Right cardiac atrium (tissue), 5 donors: ENCODE results near the gene S100A9. TPM values are rescaled to one million over a fixed set of nuclear protein-coding genes. Genes with fewer than 3 reads are reported as not detected.
"Not testable (repeated sequence)": the region's sequence is repeated elsewhere in the genome, so short reads cannot be mapped to it uniquely, and the experiment has no call there.

Experiments
- ATAC-seq, 2 donors: fragments of 200-7000 bp; cut with Tn5 transposase; one replicate each; pipeline versions ENCODE4 v1.8.0 to v1.9.1; 2020; ENCODE audit warnings: moderate library complexity in 2 of 2, mild to moderate bottlenecking in 1 of 2
- DNase-seq, 3 donors: peaks; one replicate each; pipeline ENCODE4 v3.0.0-alpha.2; 2020
- H3K27ac ChIP-seq: one replicate; pipeline ENCODE4 v1.5.1; 2013; ENCODE audit warnings: mild to moderate bottlenecking, low read length, control low read depth, moderate library complexity
- H3K27me3 ChIP-seq: one replicate; pipeline ENCODE4 v1.6.1; 2013; ENCODE audit not compliant: control insufficient read depth, insufficient read depth
- H3K4me1 ChIP-seq: one replicate; pipeline ENCODE4 v1.6.1; 2013; ENCODE audit warnings: low read length; ENCODE audit not compliant: control insufficient read depth, insufficient read depth
- H3K4me3 ChIP-seq: one replicate; pipeline ENCODE4 v1.5.1; 2013; ENCODE audit warnings: low read length, control low read depth
- H3K9me3 ChIP-seq: one replicate; pipeline ENCODE4 v1.6.1; 2013; ENCODE audit warnings: low read length; ENCODE audit not compliant: control insufficient read depth
- WGBS: extraction: QIAGEN DNeasy Blood & Tissue Kit; methylation state at CpG from one replicate; pipeline ENCODE4 v1.1.7; 2013; 5-methylcytosine and 5-hydroxymethylcytosine counted together
- intact Hi-C, 4 donors: fragments of 100-400 bp; cut with DNase I; formaldehyde crosslinking; loops; one replicate each; pipeline versions ENCODE4 v1.11.0 to v1.14.0; 2022 to 2023
- polyA plus RNA-seq: library from polyadenylated mRNA; stranded (reverse); fragments of 200-250 nt; gene quantifications from one replicate; pipeline ENCODE4 v1.2.3, GENCODE V29; 2013
- total RNA-seq, 4 donors: library from RNA; stranded (reverse); fragmentation: NEBNext Ultra II Directional; extraction: Animal tissue kit (Norgen Biotek cat#: 25700); gene quantifications; one replicate each; pipeline ENCODE4 v1.2.1, GENCODE V29; 2021
- donor health status: healthy with polysubstance abuse.
- donor health status: DM: no; HTN: yes; CAD: no.
- donor health status: DM: no; HTN: no; CAD: no.
- donor health status: DM: no; HTN: yes; CAD: no; lungs with severe emphysema.
- donor health status: DM: yes; HTN: yes; CAD: no.

S100A9 gene
- total and polyA plus RNA-seq, 5 donors: 48.6 to 167 (median 131) TPM

DNA sequence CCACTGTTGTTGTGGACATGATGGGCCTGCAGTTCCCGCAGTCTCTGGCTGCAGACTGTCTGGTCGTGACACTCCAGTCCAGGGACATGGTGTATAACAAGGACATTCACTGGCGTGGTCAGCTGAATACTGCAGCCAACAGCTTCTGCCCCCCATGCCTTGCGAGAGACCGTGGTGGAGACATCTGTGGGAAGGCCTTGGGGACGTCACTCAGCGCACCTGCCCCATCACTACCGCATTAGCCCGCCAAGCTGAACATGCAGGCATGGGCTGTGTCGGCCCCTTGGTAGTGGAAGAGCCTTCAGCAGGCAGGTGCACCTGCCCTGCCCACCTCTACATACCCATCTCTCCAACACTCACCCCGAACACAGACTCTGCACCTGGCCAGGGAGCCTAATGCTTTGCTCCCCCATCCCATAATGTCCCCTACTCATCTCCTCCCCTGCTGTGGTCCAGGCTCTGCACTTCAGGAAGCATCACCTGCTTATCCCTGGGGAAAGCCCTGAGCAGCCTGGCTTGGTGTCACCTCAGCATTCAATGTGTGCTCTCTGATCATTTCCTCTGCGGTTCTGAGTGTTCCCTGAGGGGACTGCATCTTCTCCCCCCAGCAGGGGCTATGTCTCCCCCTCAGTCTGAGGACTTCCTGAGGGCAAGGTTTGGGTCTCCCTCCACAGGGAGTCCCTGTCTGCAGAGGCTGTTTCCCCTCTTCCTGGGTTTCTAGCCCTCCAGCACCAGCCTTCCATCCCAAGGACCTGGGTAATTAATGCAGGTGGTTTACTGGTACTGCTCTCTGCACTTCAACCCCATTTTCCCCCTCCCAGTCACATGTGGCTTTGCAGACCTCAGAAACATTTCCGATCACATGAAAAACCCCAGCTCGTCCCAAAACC lies 12.2 kb upstream of the S100A9 start:
- no peaks in the 10 kb centered on the region for H3K27me3 ChIP-seq
- intact Hi-C loops: no loop called here
- no peaks in the 10 kb centered on the region for H3K9me3 ChIP-seq
- H3K4me3 ChIP-seq: no peak overlapping the region
- H3K4me1 ChIP-seq: peaks cover 2% of the 10 kb centered on the region
- H3K27ac ChIP-seq: no peak overlapping the region
- WGBS: 86% methylated on average over 14 of the region's 14 CpGs
- ATAC-seq (no peak), DNase-seq (no peak)

DNA sequence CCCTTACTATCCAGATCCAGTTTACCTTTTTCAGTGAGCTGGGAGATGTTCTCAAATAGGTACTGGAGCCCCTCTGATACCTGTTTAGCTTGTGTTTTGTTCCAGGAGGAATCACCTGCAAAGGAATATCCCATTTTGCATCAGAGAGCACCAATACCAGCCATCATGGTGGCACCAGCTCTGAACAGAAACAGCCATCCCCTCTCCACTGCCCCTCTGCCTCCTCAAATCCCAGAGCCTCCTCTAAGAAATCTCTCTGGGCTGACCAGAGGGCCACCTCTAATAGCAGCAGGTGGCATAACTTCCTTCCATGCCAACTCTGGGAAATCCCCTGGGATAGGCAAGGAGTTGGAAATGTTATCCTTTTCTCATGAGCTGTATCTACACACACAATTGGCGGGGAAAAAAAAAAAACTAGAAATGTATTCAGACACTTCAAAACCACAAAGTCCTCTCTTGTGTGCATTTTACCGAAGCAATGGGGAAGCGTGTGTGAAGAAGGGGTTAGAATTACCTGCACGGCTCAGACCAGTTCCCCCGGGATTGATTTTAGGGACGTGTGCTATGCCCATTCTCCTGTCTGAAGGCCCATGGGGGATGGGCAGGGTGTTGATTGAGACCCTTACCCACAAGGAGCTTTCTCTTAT lies 11.5 kb upstream of the S100A9 start:
- no peak overlapping the region for H3K27ac ChIP-seq
- intact Hi-C loops: no loop called here
- no peak overlapping the region for H3K4me3 ChIP-seq
- no peaks in the 10 kb centered on the region for H3K27me3 ChIP-seq
- WGBS: 73% methylated on average over 6 of the region's 6 CpGs
- DNase-seq (no peak), ATAC-seq (no peak)
- no peaks in the 10 kb centered on the region for H3K9me3 ChIP-seq
- H3K4me1 ChIP-seq: peaks cover 2% of the 10 kb centered on the region

DNA sequence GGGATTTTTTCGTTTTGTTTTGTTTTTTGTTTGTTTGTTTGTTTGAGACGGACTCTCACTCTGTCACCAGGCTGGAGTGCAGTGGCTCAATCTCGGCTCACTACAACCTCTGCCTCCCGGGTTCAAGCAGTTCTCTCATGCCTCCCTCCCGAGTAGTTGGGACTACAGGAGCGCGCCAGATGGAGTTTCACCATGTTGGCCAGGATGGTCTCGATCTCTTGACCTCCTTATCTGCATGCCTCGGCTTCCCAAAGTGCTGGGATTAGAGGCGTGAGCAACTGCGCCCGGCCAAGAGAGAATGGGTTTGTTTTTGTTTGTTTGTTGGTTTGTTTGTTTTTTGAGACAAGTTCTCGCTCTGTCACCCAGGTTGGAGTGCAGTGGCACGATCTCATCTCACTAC lies 10.6 kb upstream of the S100A9 start:
- intact Hi-C loops: not testable (repeated sequence)

DNA sequence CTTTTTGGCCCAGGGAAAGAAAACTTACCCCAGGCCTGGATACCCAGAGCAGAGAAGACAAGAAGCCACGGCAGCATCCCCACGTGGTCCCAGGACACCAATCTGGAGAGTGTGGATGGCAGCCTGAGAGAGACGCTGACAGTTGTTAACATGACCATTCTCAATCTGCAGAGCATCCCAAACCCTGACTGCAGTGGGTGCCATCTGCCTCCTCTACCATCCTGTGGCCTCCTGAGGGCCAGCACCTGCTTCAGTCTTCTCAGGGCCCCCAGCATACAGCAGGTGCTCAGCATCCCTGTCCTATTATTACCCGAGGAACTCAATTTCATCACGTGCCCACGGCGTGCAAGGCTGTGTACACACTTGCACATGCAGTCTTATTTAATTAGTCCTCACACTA lies 9.8 kb upstream of the S100A9 start:
- WGBS: 70% methylated on average over 7 of the region's 7 CpGs
- no peaks in the 10 kb centered on the region for H3K9me3 ChIP-seq

More for the DNA sequence above, 10.6 kb upstream of the S100A9 start:
- not testable (repeated sequence) for H3K4me3 ChIP-seq, H3K27me3 ChIP-seq, H3K9me3 ChIP-seq, DNase-seq, ATAC-seq, H3K27ac ChIP-seq, H3K4me1 ChIP-seq
- 62% methylated on average over 14 of the region's 14 CpGs for WGBS

DNA sequence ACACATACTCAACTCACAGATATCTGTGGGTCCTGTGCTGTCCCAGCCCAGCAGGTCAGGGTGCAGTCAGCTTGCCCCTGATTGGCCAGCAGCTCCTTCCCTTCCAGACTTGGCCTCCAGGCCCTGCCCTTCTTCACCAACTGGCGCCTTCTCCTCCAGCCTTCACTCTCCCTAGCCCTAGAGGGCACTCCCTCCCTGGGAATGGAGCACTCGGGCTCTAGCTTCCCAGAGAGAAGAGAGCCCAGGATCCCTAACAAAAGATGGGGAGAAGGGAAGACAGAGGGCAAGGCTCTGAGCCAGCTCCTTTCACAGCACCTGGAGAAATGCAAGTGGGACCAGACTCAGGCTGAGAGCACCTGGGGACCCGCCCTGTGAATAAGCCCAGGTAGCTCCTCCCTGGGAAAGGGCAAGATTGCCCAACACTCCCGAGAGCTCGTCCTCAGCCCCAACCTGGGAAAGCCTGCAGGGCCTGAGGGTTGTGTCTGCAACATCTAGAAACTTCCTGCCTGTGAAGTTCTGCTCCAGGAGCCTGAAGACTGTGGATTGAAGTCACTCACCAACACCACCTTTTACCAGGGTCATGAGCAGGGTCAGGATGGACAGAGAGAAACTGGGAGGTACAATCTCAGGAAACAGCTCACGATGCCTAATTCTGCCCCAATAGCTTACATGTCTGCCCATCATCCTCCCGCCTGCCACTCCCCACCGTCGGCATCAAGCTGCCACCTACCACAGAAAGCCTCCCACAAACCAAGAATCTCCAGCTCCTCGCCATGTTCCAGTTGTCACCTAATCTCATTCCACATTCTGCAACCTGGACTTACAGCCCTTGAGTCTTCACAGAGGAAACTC lies 8.9 kb upstream of the S100A9 start, which contains the start of gene PGLYRP4:
TSS of gene PGLYRP4 (minus strand) at position 331 of the 852 bp plus-strand sequence. CDS start 909 bp downstream, outside the sequence.
- Histone ChIP-seq H3K4me1 (no peaks in the 10 kb centered on the region), H3K9me3 (no peaks in the 10 kb centered on the region), H3K27me3 (no peaks in the 10 kb centered on the region), H3K4me3 (no peak within 1 kb of the TSS), H3K27ac (no peak within 1 kb of the TSS)
- ATAC-seq (no peak), DNase-seq (no peak)
- intact Hi-C loops: no loop called here
- WGBS: 63% methylated on average over 10 of the region's 10 CpGs

More for the DNA sequence above, 9.8 kb upstream of the S100A9 start:
- DNase-seq (no peak), ATAC-seq (no peak)
- H3K4me1 ChIP-seq: peaks cover 2% of the 10 kb centered on the region
- H3K27me3 ChIP-seq: no peaks in the 10 kb centered on the region
- H3K27ac ChIP-seq: no peak overlapping the region
- no peak overlapping the region for H3K4me3 ChIP-seq
- intact Hi-C loops: no loop called here

DNA sequence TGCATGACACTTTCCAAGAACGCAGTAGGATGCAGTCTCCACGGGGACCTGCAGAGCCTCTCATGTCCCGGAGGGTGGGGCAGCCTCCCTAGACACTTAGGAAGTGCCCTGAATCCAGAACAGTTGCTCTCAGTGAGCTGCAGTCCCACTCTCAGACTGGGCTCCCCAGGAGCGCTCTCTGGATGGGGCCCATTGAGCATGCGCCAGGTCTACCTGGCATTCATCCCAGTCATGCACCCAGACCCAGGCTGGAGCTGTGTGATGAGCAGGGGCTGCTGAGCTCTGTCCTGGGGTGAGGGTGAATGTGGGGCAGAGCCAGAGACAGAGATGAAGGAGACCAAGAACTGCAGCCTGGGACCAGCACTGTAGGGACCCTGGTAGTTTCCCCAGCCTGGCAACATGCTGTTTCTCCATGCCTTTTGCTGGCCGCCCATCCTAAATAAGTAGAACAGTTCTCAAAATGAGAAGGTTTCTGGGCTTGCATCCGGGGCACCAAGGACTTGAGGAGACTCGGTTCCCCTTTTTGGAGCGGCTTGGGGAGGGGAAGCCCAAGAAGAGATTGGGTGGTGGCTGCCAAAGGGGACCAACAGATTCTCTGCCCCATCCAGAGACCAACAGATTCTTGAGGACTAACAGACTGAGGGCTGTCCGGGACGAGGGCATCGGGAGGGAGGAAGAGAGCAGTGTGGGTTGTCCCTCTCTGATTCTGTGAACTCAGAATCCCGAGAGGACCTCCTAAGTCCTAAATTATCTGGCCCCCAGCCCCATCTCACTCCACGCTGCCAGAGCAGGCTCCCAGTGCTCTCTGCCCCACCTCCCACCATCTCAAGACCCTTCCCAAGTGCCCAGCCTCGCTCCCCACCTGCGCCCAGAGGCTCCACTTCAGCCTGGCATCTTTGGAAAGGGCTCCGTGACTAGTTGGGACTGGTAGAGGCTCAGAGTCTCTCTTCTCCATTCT lies 8.0 kb upstream of the S100A9 start:
- ATAC-seq (no peak), DNase-seq (no peak)
- intact Hi-C loops: loop anchor here in 1 of 4 donors (5.0 kb wide), 1 partner anchor 148 kb away; no protein-coding TSS in a partner anchor
- Histone ChIP-seq H3K27me3 (no peaks in the 10 kb centered on the region), H3K27ac (no peak overlapping the region), H3K4me1 (no peaks in the 10 kb centered on the region), H3K4me3 (no peak overlapping the region), H3K9me3 (no peaks in the 10 kb centered on the region)
- WGBS: 61% methylated on average over 17 of the region's 17 CpGs

DNA sequence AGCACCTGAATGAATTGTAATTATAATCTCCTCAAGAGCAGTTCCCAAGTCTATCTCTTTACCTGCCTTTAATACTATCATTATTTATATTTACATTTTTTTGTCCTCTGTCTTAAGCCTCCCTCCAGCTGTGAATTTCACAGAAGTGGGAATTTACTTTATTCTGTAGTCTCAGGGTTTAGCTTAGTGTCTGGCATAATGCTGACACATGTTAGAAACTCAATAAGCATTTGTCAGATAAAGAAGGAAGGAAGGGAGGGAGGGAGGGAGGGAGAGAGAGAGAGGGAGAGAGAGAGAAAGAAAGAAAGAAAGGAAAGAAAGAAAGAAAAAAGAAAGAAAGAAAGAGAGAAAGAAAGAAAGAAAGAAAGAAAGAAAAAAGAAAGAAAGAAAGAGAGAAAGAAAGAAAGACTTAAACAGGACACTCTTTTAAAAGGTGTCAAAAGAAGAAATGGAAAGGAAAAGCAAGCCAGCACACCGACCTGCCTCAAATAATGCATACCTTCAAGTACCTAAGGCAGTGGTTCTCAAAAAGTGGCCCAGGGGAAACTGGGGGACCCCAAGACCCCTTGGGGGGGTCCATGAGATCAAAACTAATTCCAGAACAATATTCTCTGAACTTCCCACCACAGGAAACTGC lies 7.2 kb upstream of the S100A9 start:
- no peaks in the 10 kb centered on the region for H3K4me1 ChIP-seq
- H3K27me3 ChIP-seq: no peaks in the 10 kb centered on the region
- H3K9me3 ChIP-seq: no peaks in the 10 kb centered on the region
- WGBS: 25% methylated on average over 1 of the region's 1 CpG
- no peak overlapping the region for H3K4me3 ChIP-seq
- intact Hi-C loops: loop anchor here in 1 of 4 donors (5.0 kb wide), 1 partner anchor 147 kb away; no protein-coding TSS in a partner anchor
- no peak overlapping the region for H3K27ac ChIP-seq
- ATAC-seq: no peak
- DNase-seq: no peak

DNA sequence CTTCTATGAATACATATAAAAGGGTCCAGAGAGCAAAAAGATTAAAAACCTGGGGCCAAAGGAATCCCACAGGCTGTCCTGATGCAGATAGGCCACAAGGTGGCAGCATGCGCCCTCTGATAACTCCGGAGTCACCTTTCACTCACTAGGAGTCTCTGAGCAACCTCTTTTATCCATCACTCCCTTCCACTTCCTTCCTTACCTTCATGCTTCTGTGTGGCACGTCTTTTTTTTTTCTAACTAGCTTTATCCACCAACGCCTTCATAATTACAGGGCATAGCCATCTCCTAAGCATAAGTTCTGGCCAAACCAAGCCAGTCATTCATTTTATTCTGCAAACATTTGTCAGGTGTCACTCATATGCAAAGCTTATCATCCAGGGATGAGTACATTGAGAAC lies 5.1 kb upstream of the S100A9 start:
- intact Hi-C loops: loop anchor here (2.0 to 5.0 kb wide), 2 partner anchors 142 to 145 kb away; no protein-coding TSS in a partner anchor
- under 1% methylated on average over 4 of the region's 4 CpGs for WGBS
- H3K27me3 ChIP-seq: no peaks in the 10 kb centered on the region
- H3K27ac ChIP-seq: no peak overlapping the region
- no peaks in the 10 kb centered on the region for H3K4me1 ChIP-seq
- H3K4me3 ChIP-seq: no peak overlapping the region
- DNase-seq: peak; percentile 50 to 84 (median 80)
- no peaks in the 10 kb centered on the region for H3K9me3 ChIP-seq
- peak; percentile 73 to 82 for ATAC-seq

DNA sequence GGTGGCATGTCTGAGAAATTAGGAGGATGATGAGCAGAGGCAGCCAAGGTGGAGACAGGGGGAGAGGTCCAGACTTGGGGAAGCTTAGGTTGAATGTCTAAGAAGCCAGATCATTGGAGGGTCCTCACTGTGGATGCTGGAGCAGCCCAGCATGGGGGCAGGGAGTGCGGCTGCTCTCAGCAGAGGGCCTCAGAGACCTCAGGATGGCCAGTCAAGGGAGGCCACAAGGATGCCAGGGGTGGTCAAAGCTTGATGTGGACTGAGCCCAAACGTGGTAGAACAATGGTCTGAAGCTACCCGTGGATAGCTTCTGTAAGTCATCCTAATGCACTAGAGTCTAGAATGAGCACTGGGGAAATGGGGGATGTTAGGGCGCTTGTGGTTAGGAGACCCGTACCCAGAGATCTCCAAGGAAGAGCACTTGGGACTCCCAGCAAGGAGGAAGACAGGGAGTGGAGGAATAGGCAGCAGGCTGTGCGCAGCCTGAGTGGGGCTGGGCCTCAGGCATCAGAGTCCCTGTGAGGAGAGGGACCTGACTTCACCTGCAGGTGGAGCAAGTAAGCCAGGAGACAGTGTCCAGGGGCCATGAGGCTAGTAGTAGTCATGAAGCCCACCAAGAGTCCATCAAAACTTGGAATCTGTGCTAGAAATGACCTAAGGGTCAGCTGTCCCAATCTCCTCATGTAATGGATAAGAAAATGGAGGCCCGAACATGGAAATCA lies 4.3 kb upstream of the S100A9 start:
- Histone ChIP-seq H3K27me3 (no peaks in the 10 kb centered on the region), H3K27ac (no peak overlapping the region), H3K4me1 (no peaks in the 10 kb centered on the region), H3K9me3 (no peaks in the 10 kb centered on the region), H3K4me3 (no peak overlapping the region)
- WGBS: 79% methylated on average over 7 of the region's 7 CpGs
- DNase-seq: peak in 1 of 3 donors; percentile 39
- no peak for ATAC-seq
- intact Hi-C loops: loop anchor here (2.0 to 5.0 kb wide), 2 partner anchors 141 to 144 kb away; no protein-coding TSS in a partner anchor
